ES-I3 (cell line): ENCODE measurements around the gene RAVER1.

ENCODE experiments used
- H3K36me3 ChIP-seq: 2 replicates; pipeline ENCODE4 v1.6.1; 2013; ENCODE audit warnings: mild to moderate bottlenecking, low read length, control low read depth, moderate library complexity; ENCODE audit not compliant: insufficient read depth
- H3K4me1 ChIP-seq: 2 replicates; pipeline ENCODE4 v1.6.1; 2013; ENCODE audit warnings: mild to moderate bottlenecking, control low read depth, low read length; ENCODE audit not compliant: insufficient read depth
- H3K9ac ChIP-seq: 2 replicates; pipeline ENCODE4 v1.6.1; 2013; ENCODE audit warnings: low read depth, mild to moderate bottlenecking, low read length, moderate library complexity
- H3K9me3 ChIP-seq: 2 replicates; pipeline ENCODE4 v1.6.1; 2013; ENCODE audit warnings: mild to moderate bottlenecking, low read length, moderate library complexity; ENCODE audit not compliant: control insufficient read depth, insufficient read depth

The RAVER1 gene

DNA sequence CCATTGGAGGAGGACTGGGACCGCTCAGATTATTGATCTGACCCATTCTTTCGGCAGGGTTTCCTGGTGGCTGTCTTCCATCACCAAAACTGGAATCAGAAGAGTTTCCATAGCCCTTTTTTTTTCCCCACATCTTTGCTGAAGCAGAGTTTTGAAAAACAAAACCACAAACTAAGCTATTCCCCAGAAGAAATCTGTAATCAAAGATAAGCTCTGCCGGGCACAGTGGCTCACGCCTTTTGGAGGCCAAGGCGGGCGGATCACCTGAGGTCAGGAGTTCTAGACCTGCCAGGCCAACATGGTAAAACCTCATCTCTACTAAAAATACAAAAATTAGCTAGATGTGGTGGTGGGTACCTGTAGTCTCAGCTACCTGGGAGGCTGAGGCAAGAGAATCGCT lies 66.6 kb downstream of the RAVER1 start:
- Histone ChIP-seq H3K36me3 (no peaks in the 10 kb centered on the region), H3K9ac (no peak overlapping the region), H3K4me1 (peaks cover under 1% of the 10 kb centered on the region; the same call in 1 of the 2 replicates), H3K9me3 (no peaks in the 10 kb centered on the region)
